GM18526 (cell line): ENCODE results near the gene SPATA13.

Experiments
- POLR2A ChIP-seq: IDR thresholded peaks from 3 replicates; pipeline ENCODE4 v1.6.1; 2011; ENCODE audit not compliant: insufficient read length; ENCODE audit errors: extremely low read depth

Gene SPATA13

DNA sequence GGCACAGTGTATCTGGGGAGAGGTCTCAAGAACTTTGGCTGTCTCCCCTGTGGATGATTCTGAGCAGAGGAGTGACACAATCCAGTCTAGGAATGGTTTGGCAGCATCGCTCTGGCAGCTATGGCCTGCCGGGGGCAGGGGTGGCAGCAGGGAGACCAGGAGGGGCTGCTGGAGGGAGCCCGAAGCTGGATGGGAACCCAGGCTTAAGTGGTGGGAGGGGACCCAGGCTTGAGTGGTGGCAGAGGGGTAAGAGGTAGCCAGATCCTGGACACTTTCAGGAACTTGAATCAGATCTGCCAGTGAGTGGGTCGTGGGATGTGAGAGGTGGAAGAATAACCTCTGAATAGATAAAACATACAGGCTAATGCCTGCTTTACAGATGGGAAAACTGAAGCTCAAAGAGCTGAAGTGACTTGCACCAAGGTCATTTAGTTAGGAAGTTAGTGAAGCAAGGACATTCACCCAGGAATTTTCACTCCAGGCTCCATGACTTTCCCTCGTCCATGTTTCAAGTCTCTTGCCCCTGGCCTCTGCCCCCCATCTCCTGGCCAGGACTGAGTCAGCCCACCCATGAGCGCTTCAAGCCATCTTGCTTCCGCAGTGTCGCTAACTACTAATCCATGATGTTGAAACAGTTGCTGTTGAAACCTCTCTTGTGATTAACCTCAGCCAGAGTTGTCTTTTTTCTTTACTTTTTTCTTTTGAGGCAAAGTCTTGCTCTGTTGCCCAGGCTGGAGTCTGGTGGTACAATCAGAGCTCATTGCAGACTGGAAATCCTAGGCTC is 119.0 kb downstream of the SPATA13 start:
- no peak for TF ChIP-seq POLR2A

- TF ChIP-seq POLR2A: no peak
Observed at GRCh38 chr13:24280720-24281119, 120.2 kb downstream of the SPATA13 start.

- no peak for TF ChIP-seq POLR2A
Observed at GRCh38 chr13:24281188-24282008, 120.9 kb downstream of the SPATA13 start.

DNA sequence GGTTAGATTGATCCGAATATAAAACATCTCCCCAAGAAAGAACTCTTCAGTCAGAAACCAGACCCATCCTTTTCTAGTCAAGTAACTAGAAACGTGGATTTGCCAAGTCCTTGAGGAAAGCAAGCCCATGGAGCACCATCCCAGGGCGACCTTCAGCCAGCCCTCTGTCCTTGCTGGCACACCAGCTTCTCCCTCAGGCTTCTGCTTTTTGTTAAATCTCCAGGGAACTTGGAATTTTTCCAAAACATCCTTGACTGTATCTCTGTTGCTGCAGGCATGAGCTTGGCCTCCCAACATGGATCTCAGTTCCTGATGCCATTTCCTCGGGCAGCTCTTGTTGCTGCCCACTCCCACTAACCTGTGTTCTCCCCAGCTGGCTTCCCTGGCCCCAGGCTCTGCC is 121.7 kb downstream of the SPATA13 start:
- TF ChIP-seq POLR2A: no peak

DNA sequence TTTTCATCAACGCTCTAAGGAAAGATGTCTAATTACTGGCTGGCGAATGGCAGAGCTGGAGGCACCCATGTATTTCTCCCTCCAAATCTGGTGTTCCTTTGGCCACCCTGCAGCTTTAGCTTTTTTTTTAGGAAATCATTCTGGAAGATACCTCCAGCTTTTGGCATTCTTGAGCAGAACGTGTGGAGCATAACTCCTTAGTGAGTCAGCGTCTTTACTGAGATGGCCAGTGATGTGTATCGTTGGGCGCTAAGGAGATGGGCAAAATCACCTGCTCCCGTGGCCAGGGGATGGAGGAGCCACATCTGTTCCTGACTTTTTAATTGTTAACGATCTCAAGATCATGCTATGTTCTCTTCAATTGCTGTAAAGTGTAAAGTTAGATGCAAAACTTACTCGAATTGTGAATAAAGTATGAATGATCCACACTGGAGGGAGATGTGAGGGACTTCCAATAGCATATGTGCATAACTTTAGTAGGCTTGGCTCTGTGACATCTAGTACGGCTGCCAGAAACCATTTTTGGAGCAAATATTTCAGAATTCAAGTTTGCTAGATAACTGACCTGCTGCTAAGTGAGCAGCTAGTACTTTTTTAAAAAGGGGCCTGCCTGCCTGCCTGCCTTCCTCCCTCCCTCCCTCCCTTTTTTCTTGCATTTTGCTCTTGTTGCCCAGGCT is 124.5 kb downstream of the SPATA13 start:
- TF ChIP-seq POLR2A: no peak

- TF ChIP-seq POLR2A: no peak
Observed at GRCh38 chr13:24286624-24287023, 126.1 kb downstream of the SPATA13 start.

DNA sequence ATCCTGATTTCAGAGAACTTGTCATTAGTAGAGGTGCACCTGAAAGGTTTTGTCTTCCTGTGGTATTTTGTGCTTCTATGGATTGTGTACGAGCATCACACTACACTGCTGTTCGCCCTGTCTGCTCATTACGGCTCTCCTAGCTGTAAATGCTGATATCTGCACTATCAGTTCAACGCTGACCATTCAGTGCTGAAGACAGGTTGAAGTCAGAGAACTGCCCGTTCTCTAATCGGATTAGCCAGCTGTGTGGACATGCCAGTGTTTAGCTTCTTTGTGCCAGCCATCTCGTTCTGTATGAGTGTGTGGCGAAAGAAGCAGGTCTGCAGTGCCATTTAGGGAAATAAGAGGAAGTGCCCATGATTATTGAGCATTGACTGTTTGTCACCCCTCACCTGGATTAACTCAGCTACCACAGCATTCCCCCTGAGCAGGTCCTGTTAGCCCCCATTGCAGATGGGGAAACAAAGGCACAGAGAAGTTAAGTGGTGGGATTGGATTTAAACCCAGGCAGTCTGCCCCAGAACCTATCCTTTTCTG is 127.3 kb downstream of the SPATA13 start:
- TF ChIP-seq POLR2A: no peak

- TF ChIP-seq POLR2A: no peak
Observed at GRCh38 chr13:24288870-24289269, 128.3 kb downstream of the SPATA13 start.

DNA sequence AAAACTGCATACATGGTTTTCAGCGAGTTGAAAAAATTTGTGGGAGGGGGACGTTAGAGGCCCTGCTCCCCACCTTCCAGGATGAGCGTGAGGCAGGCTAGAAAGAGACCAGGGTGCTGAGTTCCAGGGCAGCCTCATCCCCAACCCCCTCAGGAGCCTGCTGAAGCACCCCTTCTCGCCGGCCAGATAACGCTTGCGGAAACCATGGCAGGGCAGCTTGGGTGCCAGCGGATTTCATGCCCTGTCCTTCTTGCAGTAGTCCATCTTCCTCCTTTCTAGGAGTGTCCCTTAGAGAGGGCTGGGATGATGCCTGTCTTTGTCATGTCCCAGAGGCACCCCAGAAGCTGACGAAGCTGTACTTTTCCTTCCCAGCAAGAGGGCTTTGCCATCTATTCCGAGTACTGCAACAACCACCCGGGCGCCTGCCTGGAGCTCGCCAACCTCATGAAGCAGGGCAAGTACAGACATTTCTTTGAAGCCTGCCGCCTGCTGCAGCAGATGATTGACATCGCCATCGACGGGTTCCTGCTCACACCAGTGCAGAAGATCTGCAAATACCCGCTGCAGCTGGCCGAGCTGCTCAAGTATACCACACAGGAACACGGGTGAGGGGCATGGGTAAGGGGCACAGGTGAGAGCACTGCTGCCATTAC is 129.9 kb downstream of the SPATA13 start:
- TF ChIP-seq POLR2A: no peak

GRCh38 chr13:24292481-24292880 is 132.0 kb downstream of the SPATA13 start:
- TF ChIP-seq POLR2A: no peak

DNA sequence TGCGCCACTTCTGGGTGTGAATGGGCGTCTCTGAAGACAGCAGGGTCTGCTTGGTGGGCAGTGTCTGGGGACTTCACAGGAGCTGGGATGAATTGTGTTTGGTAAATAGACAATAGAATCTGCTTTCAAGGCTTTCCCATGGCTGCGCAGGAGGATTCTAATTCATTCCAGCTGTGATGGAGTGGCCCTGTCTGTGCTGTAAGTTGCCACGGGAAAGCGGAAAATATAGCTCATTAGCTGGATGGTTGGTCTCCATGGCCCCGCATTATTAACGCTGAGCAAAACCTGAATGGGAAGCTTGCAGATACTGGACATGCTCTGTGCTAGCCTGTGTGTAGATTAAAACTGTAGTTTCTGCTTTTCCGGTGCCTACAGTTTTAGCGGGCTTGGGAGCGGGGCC is 133.2 kb downstream of the SPATA13 start:
- no peak for TF ChIP-seq POLR2A

DNA sequence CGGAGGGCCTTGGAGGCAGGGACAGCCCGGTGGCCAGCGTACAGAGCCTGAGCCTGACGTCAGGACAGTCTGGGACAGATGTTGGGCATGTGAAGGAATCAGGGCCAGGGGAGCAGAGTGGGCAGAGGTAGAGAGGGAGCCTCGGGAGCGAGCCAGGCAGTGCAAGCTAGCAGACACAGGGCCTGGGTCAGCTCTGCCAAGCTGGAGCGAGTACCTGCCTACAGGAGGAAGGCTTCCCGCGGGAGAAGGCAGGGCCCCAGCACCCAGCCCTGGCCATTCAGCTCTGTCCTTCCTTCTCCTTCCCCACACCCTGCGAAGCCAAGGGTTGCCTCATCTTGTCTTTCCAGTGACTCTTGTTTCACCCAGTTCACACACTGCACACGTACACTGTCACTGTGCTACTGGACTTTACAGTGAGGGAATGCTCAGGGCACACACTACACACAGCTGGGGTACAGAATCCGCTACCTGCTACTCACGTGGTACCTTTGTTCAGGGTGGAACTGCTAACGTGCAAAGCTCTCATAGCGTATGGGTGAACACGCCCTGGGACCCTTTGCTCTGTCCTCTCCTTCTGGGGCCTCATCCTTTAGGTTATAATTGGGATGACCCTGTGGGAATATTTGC is 139.1 kb downstream of the SPATA13 start:
- no peak for TF ChIP-seq POLR2A

DNA sequence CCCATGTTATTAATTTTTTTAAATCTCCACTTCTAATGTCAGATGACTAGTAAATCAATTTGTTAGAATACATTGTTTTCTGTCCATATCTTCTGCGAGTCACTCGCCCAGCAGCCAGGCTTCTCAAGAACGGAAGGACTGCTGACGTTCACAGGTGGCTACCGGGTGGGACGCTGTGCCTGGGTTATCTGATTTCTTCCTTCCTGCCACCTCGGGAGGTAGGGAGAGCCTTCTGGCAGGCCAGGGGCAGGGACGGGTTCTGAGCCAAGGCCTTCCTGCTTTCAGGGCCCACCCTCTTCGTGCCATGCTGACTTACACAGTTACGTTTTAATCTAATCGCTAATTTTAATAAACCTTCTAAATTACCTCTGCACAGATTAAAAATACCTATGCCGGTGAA is 140.9 kb downstream of the SPATA13 start:
- no peak for TF ChIP-seq POLR2A

DNA sequence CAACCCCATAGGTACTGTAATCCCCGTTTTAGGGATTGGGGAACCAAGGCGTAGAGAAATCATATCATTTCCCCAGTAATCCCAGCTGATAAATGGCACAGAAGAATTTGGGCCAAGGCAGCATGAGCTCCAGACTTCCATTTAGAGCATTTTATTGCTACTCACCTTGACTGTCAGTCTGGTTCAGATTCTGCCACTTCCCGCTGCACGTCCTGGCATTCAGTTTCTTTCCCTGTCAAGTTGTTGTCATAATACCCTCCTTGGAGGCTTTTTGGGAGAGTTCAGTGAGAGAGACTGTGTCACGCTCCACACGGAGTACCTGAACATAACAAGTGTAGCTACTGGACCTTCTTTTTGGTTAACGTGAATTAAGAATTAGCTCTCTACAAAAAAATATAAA is 141.4 kb downstream of the SPATA13 start:
- no peak for TF ChIP-seq POLR2A

DNA sequence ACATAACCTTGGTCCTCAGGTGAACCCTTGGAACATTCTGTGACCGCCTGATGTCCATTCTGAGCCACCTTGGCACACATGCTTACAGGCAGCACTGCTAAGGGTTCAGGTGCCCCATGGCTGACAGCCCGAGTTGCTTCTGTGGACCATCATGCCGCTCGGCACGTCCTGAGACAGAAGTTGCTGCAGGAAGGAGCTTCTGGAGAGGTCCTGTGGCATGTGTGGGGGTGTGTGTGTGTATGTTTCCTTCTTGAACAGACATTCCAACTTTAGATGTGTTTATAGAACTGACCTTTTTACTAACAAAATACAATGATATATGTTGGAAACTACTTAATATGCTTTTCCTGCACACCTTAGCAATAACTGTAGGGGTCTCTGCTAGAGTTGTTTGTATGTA is 144.1 kb downstream of the SPATA13 start:
- TF ChIP-seq POLR2A: no peak
